Measurements from ENCODE around the gene ARL6. TPM values are rescaled to one million over a fixed set of nuclear protein-coding genes. Genes with fewer than 3 reads are reported as not detected.

The ARL6 gene
- total RNA-seq (2014; rRNA removed; shearing (Covaris generic); ENCODE audit: low replicate concordance): 13.5 and 33.7 TPM in 2 replicates

- Histone ChIP-seq H3K79me2 (ENCODE audit: low read length) (peaks cover 41% of the 10 kb centered on the region), H3K9me2 (replicated peaks; ENCODE audit: insufficient read depth, low read length) (no peaks in the 10 kb centered on the region), H3K27ac (ENCODE audit: low read length) (no peak within 1 kb of the TSS; the same call in 1 of the 2 replicates), H3K4me1 (ENCODE audit: low read length) (peaks cover 47% of the 10 kb centered on the region), H3K4me2 (ENCODE audit: low read depth, low read length, poor library complexity, severe bottlenecking) (peak within 1 kb of the TSS; percentile 81), H2AFZ (ENCODE audit: low read length) (peak within 1 kb of the TSS; percentile 89), H4K20me1 (ENCODE audit: insufficient read depth, low read depth, low read length) (no peaks in the 10 kb centered on the region), H3K27me3 (ENCODE audit: low read length) (no peaks in the 10 kb centered on the region), H3K9ac (ENCODE audit: low read length) (peak within 1 kb of the TSS; percentile 84), H3K4me3 (ENCODE audit: low read length) (peak within 1 kb of the TSS; percentile 87), H3K9me3 (ENCODE audit: low read length) (no peaks in the 10 kb centered on the region), H3K36me3 (ENCODE audit: insufficient read depth, low read length) (peaks cover 4% of the 10 kb centered on the region)
- DNase-seq: peak; percentile 93
Measured at GRCh38 chr3:97764407-97765238, at the start of gene ARL6. Gene ARL6 (plus strand): TSS chr3:97764758. CDS start chr3:97768108, 3,350 bp downstream.

- DNase-seq: peak; percentile 88
- Histone ChIP-seq H3K79me2 (ENCODE audit: low read length) (no peaks in the 10 kb centered on the region), H3K4me2 (ENCODE audit: low read depth, low read length, poor library complexity, severe bottlenecking) (no peak overlapping the region)
Measured at GRCh38 chr3:97719156-97719821, 45.3 kb upstream of the ARL6 start.

GRCh38 chr3:97720417-97720816, 44.1 kb upstream of the ARL6 start:
- DNase-seq: no peak
- Histone ChIP-seq H3K9me3 (ENCODE audit: low read length) (no peaks in the 10 kb centered on the region), H4K20me1 (ENCODE audit: insufficient read depth, low read depth, low read length) (no peaks in the 10 kb centered on the region), H3K4me1 (ENCODE audit: low read length) (peaks cover 12% of the 10 kb centered on the region), H3K79me2 (ENCODE audit: low read length) (no peaks in the 10 kb centered on the region), H3K4me3 (ENCODE audit: low read length) (no peak overlapping the region), H2AFZ (ENCODE audit: low read length) (no peak overlapping the region), H3K27ac (ENCODE audit: low read length) (no peak overlapping the region), H3K9me2 (replicated peaks; ENCODE audit: insufficient read depth, low read length) (no peaks in the 10 kb centered on the region), H3K9ac (ENCODE audit: low read length) (no peak overlapping the region), H3K36me3 (ENCODE audit: insufficient read depth, low read length) (no peaks in the 10 kb centered on the region), H3K4me2 (ENCODE audit: low read depth, low read length, poor library complexity, severe bottlenecking) (no peak overlapping the region), H3K27me3 (ENCODE audit: low read length) (no peaks in the 10 kb centered on the region)

More at GRCh38 chr3:97719156-97719821, 45.3 kb upstream of the ARL6 start:
- H2AFZ ChIP-seq (ENCODE audit: low read length): no peak overlapping the region
- H3K9ac ChIP-seq (ENCODE audit: low read length): no peak overlapping the region
- no peaks in the 10 kb centered on the region for H4K20me1 ChIP-seq (ENCODE audit: insufficient read depth, low read depth, low read length)
- H3K36me3 ChIP-seq (ENCODE audit: insufficient read depth, low read length): no peaks in the 10 kb centered on the region
- H3K9me3 ChIP-seq (ENCODE audit: low read length): no peaks in the 10 kb centered on the region
- no peaks in the 10 kb centered on the region for H3K9me2 ChIP-seq (replicated peaks; ENCODE audit: insufficient read depth, low read length)
- no peak overlapping the region for H3K4me3 ChIP-seq (ENCODE audit: low read length)
- H3K27ac ChIP-seq (ENCODE audit: low read length): no peak overlapping the region
- H3K27me3 ChIP-seq (ENCODE audit: low read length): no peaks in the 10 kb centered on the region
- H3K4me1 ChIP-seq (ENCODE audit: low read length): peaks cover 12% of the 10 kb centered on the region

GRCh38 chr3:97721446-97721845, 43.1 kb upstream of the ARL6 start:
- H3K79me2 ChIP-seq (ENCODE audit: low read length): no peaks in the 10 kb centered on the region
- no peaks in the 10 kb centered on the region for H4K20me1 ChIP-seq (ENCODE audit: insufficient read depth, low read depth, low read length)
- no peaks in the 10 kb centered on the region for H3K9me3 ChIP-seq (ENCODE audit: low read length)

GRCh38 chr3:97736928-97737327, 27.6 kb upstream of the ARL6 start:
- no peak overlapping the region for H2AFZ ChIP-seq (ENCODE audit: low read length)
- H3K9me3 ChIP-seq (ENCODE audit: low read length): no peaks in the 10 kb centered on the region
- no peak overlapping the region for H3K27ac ChIP-seq (ENCODE audit: low read length)
- no peaks in the 10 kb centered on the region for H4K20me1 ChIP-seq (ENCODE audit: insufficient read depth, low read depth, low read length)
- no peak overlapping the region for H3K9ac ChIP-seq (ENCODE audit: low read length)
- no peak for DNase-seq
- no peaks in the 10 kb centered on the region for H3K4me1 ChIP-seq (ENCODE audit: low read length)
- H3K79me2 ChIP-seq (ENCODE audit: low read length): no peaks in the 10 kb centered on the region
- H3K4me2 ChIP-seq (ENCODE audit: low read depth, low read length, poor library complexity, severe bottlenecking): no peak overlapping the region
- H3K27me3 ChIP-seq (ENCODE audit: low read length): no peaks in the 10 kb centered on the region
- no peak overlapping the region for H3K4me3 ChIP-seq (ENCODE audit: low read length)
- H3K36me3 ChIP-seq (ENCODE audit: insufficient read depth, low read length): no peaks in the 10 kb centered on the region
- no peaks in the 10 kb centered on the region for H3K9me2 ChIP-seq (replicated peaks; ENCODE audit: insufficient read depth, low read length)

More at GRCh38 chr3:97721446-97721845, 43.1 kb upstream of the ARL6 start:
- DNase-seq: no peak
- no peak overlapping the region for H3K4me2 ChIP-seq (ENCODE audit: low read depth, low read length, poor library complexity, severe bottlenecking)
- H3K9me2 ChIP-seq (replicated peaks; ENCODE audit: insufficient read depth, low read length): no peaks in the 10 kb centered on the region
- H3K4me3 ChIP-seq (ENCODE audit: low read length): no peak overlapping the region
- H3K9ac ChIP-seq (ENCODE audit: low read length): no peak overlapping the region
- H3K27ac ChIP-seq (ENCODE audit: low read length): no peak overlapping the region
- H2AFZ ChIP-seq (ENCODE audit: low read length): no peak overlapping the region; the same call in 1 of the 2 replicates
- peaks cover 12% of the 10 kb centered on the region for H3K4me1 ChIP-seq (ENCODE audit: low read length)
- H3K36me3 ChIP-seq (ENCODE audit: insufficient read depth, low read length): no peaks in the 10 kb centered on the region
- no peaks in the 10 kb centered on the region for H3K27me3 ChIP-seq (ENCODE audit: low read length)

GRCh38 chr3:97738761-97739160, 25.8 kb upstream of the ARL6 start:
- Histone ChIP-seq H3K9me2 (replicated peaks; ENCODE audit: insufficient read depth, low read length) (no peaks in the 10 kb centered on the region), H2AFZ (ENCODE audit: low read length) (no peak overlapping the region), H3K27ac (ENCODE audit: low read length) (no peak overlapping the region), H3K27me3 (ENCODE audit: low read length) (no peaks in the 10 kb centered on the region), H3K4me2 (ENCODE audit: low read depth, low read length, poor library complexity, severe bottlenecking) (no peak overlapping the region), H3K9ac (ENCODE audit: low read length) (no peak overlapping the region), H4K20me1 (ENCODE audit: insufficient read depth, low read depth, low read length) (no peaks in the 10 kb centered on the region), H3K79me2 (ENCODE audit: low read length) (no peaks in the 10 kb centered on the region), H3K4me3 (ENCODE audit: low read length) (no peak overlapping the region), H3K9me3 (ENCODE audit: low read length) (no peaks in the 10 kb centered on the region), H3K4me1 (ENCODE audit: low read length) (no peaks in the 10 kb centered on the region), H3K36me3 (ENCODE audit: insufficient read depth, low read length) (no peaks in the 10 kb centered on the region)
- no peak for DNase-seq

- no peaks in the 10 kb centered on the region for H4K20me1 ChIP-seq (ENCODE audit: insufficient read depth, low read depth, low read length)
- H3K9me2 ChIP-seq (replicated peaks; ENCODE audit: insufficient read depth, low read length): no peaks in the 10 kb centered on the region
- no peak overlapping the region for H3K4me2 ChIP-seq (ENCODE audit: low read depth, low read length, poor library complexity, severe bottlenecking)
- no peaks in the 10 kb centered on the region for H3K79me2 ChIP-seq (ENCODE audit: low read length)
- H2AFZ ChIP-seq (ENCODE audit: low read length): no peak overlapping the region
- no peaks in the 10 kb centered on the region for H3K9me3 ChIP-seq (ENCODE audit: low read length)
- no peaks in the 10 kb centered on the region for H3K4me1 ChIP-seq (ENCODE audit: low read length)
- H3K27me3 ChIP-seq (ENCODE audit: low read length): no peaks in the 10 kb centered on the region
- H3K27ac ChIP-seq (ENCODE audit: low read length): no peak overlapping the region
- no peak overlapping the region for H3K4me3 ChIP-seq (ENCODE audit: low read length)
- no peaks in the 10 kb centered on the region for H3K36me3 ChIP-seq (ENCODE audit: insufficient read depth, low read length)
- DNase-seq: no peak
- no peak overlapping the region for H3K9ac ChIP-seq (ENCODE audit: low read length)
Measured at GRCh38 chr3:97742036-97742435, 22.5 kb upstream of the ARL6 start.

GRCh38 chr3:97744289-97744688, 20.3 kb upstream of the ARL6 start:
- Histone ChIP-seq H3K9me2 (replicated peaks; ENCODE audit: insufficient read depth, low read length) (no peaks in the 10 kb centered on the region), H4K20me1 (ENCODE audit: insufficient read depth, low read depth, low read length) (no peaks in the 10 kb centered on the region), H3K27ac (ENCODE audit: low read length) (no peak overlapping the region), H3K4me2 (ENCODE audit: low read depth, low read length, poor library complexity, severe bottlenecking) (no peak overlapping the region), H3K9ac (ENCODE audit: low read length) (no peak overlapping the region), H2AFZ (ENCODE audit: low read length) (no peak overlapping the region), H3K27me3 (ENCODE audit: low read length) (no peaks in the 10 kb centered on the region), H3K36me3 (ENCODE audit: insufficient read depth, low read length) (no peaks in the 10 kb centered on the region), H3K4me3 (ENCODE audit: low read length) (no peak overlapping the region), H3K4me1 (ENCODE audit: low read length) (no peaks in the 10 kb centered on the region), H3K9me3 (ENCODE audit: low read length) (no peaks in the 10 kb centered on the region), H3K79me2 (ENCODE audit: low read length) (no peaks in the 10 kb centered on the region)
- DNase-seq: no peak

Data from Karpas-422 (cell line).